ENCODE results near the gene STIP1. TPM values are rescaled to one million over a fixed set of nuclear protein-coding genes. Genes with fewer than 3 reads are reported as not detected.

The STIP1 gene
- 108 to 129 TPM (median 109 TPM) in 3 replicates for total RNA-seq
- long read RNA-seq, transcript STIP1-201 (14 exons, 2,196 nt) = major isoform, 208 of 273 reads
- long read RNA-seq, partial matches to known transcripts = 10 of 273 reads
- long read RNA-seq, other reads (novel, unspliced or antisense) = 54 of 273 reads

DNA sequence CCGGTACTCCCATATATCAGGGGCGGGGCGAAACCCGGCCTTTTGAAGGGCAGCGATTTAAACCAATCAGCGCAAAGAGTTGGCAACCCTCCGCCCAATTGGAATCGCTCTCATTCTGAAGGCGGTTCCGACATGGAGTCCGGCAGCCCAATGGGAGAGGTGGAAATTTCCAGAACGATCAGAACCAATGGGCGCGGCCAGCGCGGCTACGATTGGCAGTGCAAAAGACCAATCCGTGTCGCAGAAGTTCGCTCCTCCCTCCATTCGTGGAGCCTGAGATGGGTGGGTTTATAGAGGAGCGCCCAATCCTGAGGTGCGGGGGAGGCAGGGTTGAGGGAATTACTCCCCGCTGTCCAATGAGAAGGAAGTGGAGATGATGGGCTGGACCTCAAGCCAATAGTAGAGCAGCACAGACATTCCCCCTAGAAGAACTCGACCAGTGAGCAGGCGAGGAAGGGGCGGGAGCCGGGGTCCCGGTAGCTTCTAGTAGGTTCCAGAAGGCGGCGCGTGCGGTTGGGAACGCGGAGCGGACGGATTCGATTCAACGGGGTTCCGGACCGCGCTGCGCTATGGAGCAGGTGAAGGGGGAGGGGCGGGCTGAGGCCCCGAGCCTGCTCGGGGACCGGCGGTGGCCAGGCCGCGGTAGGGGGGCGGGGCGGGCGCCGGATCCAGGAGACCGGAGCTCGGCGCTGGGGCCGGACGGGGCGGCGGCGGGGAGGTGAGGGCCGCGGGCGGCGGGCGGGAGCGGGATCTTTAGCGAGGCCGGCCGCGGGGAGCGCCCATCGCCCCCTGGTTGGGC lies at the start of gene STIP1:
TSS of gene STIP1 (plus strand) at position 479 of the 799 bp plus-strand sequence. CDS start at position 570, 91 bp downstream.
- no peaks in the 10 kb centered on the region for H3K27me3 Mint-ChIP-seq (ENCODE audit: low read depth)
- peak; percentile 99 for DNase-seq (ENCODE audit: low spot score)
- peak within 1 kb of the TSS; percentile 97 for H3K4me3 Mint-ChIP-seq (ENCODE audit: unreplicated experiment)
- TF ChIP-seq, protein P1, sequence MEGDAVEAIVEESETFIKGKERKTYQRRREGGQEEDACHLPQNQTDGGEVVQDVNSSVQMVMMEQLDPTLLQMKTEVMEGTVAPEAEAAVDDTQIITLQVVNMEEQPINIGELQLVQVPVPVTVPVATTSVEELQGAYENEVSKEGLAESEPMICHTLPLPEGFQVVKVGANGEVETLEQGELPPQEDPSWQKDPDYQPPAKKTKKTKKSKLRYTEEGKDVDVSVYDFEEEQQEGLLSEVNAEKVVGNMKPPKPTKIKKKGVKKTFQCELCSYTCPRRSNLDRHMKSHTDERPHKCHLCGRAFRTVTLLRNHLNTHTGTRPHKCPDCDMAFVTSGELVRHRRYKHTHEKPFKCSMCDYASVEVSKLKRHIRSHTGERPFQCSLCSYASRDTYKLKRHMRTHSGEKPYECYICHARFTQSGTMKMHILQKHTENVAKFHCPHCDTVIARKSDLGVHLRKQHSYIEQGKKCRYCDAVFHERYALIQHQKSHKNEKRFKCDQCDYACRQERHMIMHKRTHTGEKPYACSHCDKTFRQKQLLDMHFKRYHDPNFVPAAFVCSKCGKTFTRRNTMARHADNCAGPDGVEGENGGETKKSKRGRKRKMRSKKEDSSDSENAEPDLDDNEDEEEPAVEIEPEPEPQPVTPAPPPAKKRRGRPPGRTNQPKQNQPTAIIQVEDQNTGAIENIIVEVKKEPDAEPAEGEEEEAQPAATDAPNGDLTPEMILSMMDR (IDR thresholded peaks at IDR 0.05) = peak; percentile 39
- no peaks in the 10 kb centered on the region for H3K36me3 Mint-ChIP-seq (ENCODE audit: low read depth)
- peaks cover 45% of the 10 kb centered on the region for H3K4me1 Mint-ChIP-seq (ENCODE audit: low read depth)
- no peaks in the 10 kb centered on the region for H3K9me3 Mint-ChIP-seq (ENCODE audit: low read depth)
- peak within 1 kb of the TSS; percentile 99 for H3K27ac Mint-ChIP-seq (ENCODE audit: unreplicated experiment)

DNA sequence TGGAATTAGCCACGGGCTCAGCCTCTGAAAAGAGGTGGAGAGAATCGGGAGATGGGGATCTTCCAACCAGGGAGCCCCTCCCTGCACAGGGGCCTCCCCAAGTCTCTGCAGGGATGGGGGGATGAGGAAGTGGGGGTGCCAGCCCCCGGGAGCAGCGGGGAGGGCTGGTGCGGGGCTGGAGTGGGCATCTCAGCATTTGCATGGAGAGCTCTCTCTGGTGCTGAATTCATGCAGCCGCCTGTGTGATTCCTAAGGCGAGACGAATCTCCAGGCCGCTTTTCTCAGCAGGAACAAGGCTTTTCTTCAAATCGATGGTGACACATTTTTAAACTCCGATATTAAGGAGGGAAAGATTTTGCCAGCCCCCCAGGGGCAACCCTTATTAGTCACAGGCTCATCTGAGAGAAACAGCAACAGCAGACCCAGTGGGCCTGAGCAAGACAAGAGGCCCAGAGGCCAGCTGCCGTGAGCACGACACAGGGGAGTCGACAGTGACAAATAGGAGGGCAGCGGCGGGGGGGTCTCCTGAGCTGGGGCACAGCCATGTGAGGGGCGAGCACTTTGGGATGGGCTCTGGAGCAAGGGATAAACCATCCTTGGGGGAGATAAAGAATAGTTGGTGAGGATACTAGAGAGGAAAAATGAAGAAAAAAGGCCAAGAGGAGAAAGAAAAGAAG lies 49.1 kb upstream of the STIP1 start:
- Mint-ChIP-seq H3K27me3 (ENCODE audit: low read depth) (peaks cover 1% of the 10 kb centered on the region), H3K27ac (ENCODE audit: unreplicated experiment) (no peak overlapping the region), H3K4me3 (ENCODE audit: unreplicated experiment) (no peak overlapping the region), H3K9me3 (ENCODE audit: low read depth) (no peaks in the 10 kb centered on the region), H3K36me3 (ENCODE audit: low read depth) (no peaks in the 10 kb centered on the region), H3K4me1 (ENCODE audit: low read depth) (no peaks in the 10 kb centered on the region)
- TF ChIP-seq, protein P1 (IDR thresholded peaks at IDR 0.05) = no peak
- no peak for DNase-seq (ENCODE audit: low spot score)

DNA sequence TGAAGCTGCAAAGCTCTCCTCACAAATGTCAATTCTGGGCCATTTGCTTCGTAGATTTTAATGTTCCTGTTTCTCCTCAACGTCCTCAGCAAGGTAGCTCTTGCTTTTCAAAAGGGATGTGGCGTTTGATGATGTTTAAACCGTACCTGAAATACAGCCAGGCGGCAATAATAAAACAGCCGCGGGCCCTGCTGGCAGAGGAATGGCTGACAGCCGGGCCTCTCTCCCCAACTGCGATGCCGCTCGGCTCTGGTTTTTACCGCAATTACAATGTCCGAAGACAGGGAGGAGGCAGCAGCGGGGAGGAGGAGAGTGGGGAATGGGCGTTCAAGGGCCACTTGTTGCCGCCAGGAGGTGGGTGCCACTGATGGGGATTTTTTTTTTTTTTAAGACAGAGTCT lies 47.6 kb upstream of the STIP1 start:
- H3K4me1 Mint-ChIP-seq (ENCODE audit: low read depth) = no peaks in the 10 kb centered on the region
- no peaks in the 10 kb centered on the region for H3K27me3 Mint-ChIP-seq (ENCODE audit: low read depth)
- H3K36me3 Mint-ChIP-seq (ENCODE audit: low read depth) = no peaks in the 10 kb centered on the region
- no peaks in the 10 kb centered on the region for H3K9me3 Mint-ChIP-seq (ENCODE audit: low read depth)
- DNase-seq (ENCODE audit: low spot score) = no peak
- H3K27ac Mint-ChIP-seq (ENCODE audit: unreplicated experiment) = no peak overlapping the region
- TF ChIP-seq, protein P1 (IDR thresholded peaks at IDR 0.05) = no peak
- no peak overlapping the region for H3K4me3 Mint-ChIP-seq (ENCODE audit: unreplicated experiment)

DNA sequence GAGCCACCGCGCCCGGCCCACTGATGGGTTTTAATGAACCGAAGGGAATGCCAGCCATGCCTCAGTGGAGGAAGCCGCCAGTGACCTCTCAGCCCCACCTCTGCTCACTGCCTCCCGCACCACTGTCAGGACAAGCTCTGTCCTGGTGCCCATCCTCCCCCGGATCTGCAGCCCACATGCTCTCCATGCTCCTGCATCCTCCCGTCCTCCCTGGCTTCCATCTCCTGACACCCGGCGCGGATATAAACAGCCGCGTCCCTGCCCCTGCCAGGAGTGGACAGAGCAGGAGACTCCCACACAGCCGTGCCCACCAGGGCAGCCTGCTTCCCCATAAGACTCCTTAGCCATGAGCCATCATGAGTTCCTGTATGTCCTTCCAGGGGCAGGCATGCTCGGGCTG lies 46.9 kb upstream of the STIP1 start:
- no peaks in the 10 kb centered on the region for H3K36me3 Mint-ChIP-seq (ENCODE audit: low read depth)
- H3K27me3 Mint-ChIP-seq (ENCODE audit: low read depth) = no peaks in the 10 kb centered on the region
- no peak overlapping the region for H3K27ac Mint-ChIP-seq (ENCODE audit: unreplicated experiment)
- DNase-seq (ENCODE audit: low spot score) = no peak
- TF ChIP-seq, protein P1 (IDR thresholded peaks at IDR 0.05) = no peak
- no peak overlapping the region for H3K4me3 Mint-ChIP-seq (ENCODE audit: unreplicated experiment)
- H3K4me1 Mint-ChIP-seq (ENCODE audit: low read depth) = no peaks in the 10 kb centered on the region
- no peaks in the 10 kb centered on the region for H3K9me3 Mint-ChIP-seq (ENCODE audit: low read depth)

DNA sequence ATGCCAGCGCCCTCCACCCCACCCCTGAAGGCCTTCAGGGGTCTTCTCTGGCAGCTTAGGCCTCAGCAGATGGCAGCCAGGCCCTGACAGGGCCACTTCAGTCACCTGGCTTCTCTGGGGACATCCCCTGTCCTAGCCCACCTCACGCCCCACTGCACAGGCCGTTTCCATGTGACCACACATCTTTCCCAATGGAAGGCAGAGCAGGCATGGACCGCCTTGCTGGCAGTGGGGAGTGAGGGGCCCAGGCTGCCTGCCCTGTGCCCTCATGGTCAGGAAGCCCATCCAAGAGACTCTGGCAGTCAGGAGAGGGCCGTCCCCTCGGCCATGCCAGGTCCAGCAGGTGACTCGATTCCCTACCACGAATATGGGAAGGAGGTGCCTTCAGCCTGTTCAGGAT lies 45.9 kb upstream of the STIP1 start:
- Mint-ChIP-seq H3K4me1 (ENCODE audit: low read depth) (no peaks in the 10 kb centered on the region), H3K36me3 (ENCODE audit: low read depth) (no peaks in the 10 kb centered on the region), H3K4me3 (ENCODE audit: unreplicated experiment) (no peak overlapping the region), H3K27me3 (ENCODE audit: low read depth) (no peaks in the 10 kb centered on the region), H3K27ac (ENCODE audit: unreplicated experiment) (no peak overlapping the region), H3K9me3 (ENCODE audit: low read depth) (no peaks in the 10 kb centered on the region)
- DNase-seq (ENCODE audit: low spot score) = no peak
- TF ChIP-seq, protein P1 (IDR thresholded peaks at IDR 0.05) = no peak
